Left ventricle myocardium superior (tissue), 1 donor: Measurements from ENCODE around the gene HMX1. TPM values are rescaled to one million over a fixed set of nuclear protein-coding genes. Genes with fewer than 3 reads are reported as not detected.

ENCODE experiments used
- ATAC-seq: fragments of 200-7000 bp; cut with Tn5 transposase; one replicate; pipeline ENCODE4 v1.9.1; 2020; ENCODE audit warnings: mild to moderate bottlenecking, moderate library complexity
- DNase-seq: peaks from one replicate; pipeline ENCODE4 v3.0.0-alpha.2; 2020
- intact Hi-C: fragments of 100-400 bp; cut with micrococcal nuclease; formaldehyde crosslinking; loops from one replicate; pipeline ENCODE4 v1.11.0; 2022
- total RNA-seq: library from RNA; stranded (reverse); fragmentation: NEBNext Ultra II Directional; extraction: Animal tissue kit (Norgen Biotek cat#: 25700); gene quantifications from one replicate; pipeline ENCODE4 v1.2.1, GENCODE V29; 2021
- donor health status: DM: no; HTN: yes; CAD: no; lungs with severe emphysema.

The HMX1 gene
- total RNA-seq, 1 donor from 2014 or later: not detected

DNA sequence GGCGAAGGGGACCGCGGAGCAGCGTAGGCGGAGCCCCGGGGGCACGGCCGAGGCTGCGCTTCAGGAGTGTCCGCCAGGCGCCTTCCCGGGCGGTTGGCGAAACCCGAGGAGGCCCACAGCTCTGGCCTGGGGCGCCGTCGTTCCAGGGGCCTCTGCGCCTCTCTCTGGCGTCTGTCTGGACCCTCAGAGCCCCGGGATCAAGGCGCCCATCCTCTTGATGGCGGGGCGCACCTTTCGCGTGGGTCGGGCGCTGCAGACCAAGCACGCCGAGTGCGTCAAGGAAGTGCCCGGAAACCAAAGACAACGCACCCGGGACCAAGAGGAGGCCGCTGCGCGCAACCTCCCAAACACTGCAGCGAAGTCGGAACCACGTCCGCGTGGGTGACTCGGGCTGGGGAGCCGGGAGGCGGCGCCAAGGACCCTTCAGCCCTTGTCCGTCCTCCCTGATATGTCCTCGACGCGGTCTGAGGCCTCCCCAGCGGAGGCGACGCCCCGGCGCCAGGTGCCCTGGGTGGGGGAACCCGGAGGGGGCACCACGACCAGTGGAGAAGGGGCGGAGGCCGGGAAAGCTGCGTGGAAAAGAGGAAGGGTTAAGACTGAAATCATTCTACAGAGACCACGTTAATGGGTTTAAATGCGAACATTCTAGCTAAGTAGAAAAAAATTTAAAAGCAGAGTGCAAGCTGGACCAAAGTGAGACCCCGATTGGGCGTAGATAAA, 9.9 kb downstream of the HMX1 start:
- ATAC-seq (no peak), DNase-seq (peak; percentile 14)
- intact Hi-C loops: no loop called here

- DNase-seq (peak; percentile 18), ATAC-seq (no peak)
- intact Hi-C loops: no loop called here
These were observed 10.6 kb downstream of the HMX1 start for GRCh38 chr4:8860892-8861575.

DNA sequence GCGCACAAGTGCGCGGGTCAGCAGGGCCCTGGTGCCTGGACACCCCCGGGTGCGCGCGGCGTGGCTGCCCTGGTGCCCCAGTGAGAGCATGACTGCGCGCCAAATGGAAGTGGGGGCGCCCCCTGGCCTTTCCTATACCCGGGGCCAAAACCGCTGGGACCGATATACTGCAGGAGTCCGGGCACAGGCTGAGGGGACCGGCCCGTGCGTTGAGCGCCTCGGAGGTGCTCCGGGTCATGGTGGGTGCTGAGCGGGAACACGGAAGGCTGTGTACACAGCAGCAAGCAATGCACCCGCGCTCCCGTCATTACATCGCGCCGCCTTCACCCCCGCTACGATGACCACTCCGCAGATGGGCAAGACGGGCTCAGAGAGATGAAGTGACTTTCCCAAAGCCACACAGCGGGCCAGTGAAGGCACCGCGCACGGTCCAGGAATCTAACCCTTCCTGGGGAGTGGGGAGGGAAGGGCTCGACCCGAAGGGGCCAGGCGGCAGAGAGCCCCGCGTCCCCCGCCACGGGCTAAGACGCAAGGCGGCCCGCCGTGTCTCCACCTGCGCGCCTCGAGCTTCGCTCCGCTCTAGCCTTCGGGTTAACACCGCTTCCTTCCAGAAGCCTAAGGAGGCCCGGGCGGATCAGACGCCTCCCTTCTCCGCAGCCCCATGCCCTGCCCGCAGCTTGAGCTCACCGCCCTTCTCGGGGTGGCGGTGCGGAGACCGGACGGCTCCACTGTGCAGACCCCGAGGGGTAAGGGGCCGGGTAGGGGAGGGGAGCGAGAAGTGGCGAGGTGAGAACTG, 11.3 kb downstream of the HMX1 start:
- no peak for ATAC-seq
- intact Hi-C loops: no loop called here

DNA sequence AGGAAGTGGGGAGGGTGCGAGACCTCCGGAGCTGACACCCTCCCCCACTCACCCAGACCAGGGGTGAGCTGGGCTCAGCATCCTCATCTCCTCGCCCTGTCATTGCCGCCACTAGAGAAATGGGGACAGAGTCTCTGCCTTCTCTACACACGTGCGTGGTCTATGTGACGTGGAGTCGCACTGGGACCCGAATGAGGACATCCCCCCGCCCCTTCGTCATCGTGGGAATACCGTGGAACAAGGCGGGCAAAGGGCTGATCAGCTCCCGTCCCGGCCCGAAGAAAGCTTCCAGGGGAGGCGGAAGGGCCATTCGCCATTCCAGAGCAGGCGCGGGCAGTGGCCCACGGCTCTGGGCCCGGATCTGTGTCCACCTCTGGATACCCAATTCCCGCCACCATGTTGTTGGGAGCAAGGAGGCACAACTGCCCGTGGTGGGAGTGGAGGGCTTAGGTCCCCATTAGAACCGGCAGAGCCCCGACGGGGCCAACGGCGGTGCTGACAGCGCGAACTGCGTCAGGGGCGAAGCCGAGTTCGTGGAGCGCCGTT, 12.0 kb downstream of the HMX1 start:
- intact Hi-C loops: no loop called here
- ATAC-seq (no peak), DNase-seq (peak; percentile 15)

More for the DNA sequence above, 11.3 kb downstream of the HMX1 start:
- DNase-seq: peak; percentile 17

DNA sequence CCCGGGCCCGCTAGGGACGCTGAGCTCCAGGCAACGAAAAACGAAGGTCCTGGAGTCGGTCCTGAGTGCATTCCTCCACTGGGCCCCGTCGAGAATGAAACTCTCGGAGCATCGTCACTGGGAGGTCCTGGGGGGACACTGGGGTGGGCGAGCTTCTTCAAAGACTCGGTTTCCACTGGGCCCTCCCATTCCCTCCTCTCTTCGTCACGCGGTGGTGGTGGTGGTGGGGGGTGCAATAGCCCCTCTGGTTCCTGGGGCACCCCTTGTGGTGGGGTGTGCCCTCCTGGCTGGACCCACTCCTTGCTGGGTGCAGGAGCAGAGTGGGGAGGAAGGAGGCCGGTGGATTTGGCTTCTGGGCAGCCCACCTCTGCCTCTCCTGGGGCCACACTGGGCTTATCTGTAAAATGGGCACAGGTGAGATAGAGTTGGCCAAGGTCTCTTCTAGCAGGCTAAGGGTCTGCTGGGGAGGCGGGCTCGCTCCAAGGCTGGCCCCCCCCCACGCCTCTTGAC, 12.9 kb downstream of the HMX1 start:
- intact Hi-C loops: no loop called here
- peak; percentile 9 for DNase-seq
- ATAC-seq: no peak

GRCh38 chr4:8857766-8858700, 13.6 kb downstream of the HMX1 start:
- peak; percentile 21 for DNase-seq
- intact Hi-C loops: no loop called here
- ATAC-seq: no peak

DNA sequence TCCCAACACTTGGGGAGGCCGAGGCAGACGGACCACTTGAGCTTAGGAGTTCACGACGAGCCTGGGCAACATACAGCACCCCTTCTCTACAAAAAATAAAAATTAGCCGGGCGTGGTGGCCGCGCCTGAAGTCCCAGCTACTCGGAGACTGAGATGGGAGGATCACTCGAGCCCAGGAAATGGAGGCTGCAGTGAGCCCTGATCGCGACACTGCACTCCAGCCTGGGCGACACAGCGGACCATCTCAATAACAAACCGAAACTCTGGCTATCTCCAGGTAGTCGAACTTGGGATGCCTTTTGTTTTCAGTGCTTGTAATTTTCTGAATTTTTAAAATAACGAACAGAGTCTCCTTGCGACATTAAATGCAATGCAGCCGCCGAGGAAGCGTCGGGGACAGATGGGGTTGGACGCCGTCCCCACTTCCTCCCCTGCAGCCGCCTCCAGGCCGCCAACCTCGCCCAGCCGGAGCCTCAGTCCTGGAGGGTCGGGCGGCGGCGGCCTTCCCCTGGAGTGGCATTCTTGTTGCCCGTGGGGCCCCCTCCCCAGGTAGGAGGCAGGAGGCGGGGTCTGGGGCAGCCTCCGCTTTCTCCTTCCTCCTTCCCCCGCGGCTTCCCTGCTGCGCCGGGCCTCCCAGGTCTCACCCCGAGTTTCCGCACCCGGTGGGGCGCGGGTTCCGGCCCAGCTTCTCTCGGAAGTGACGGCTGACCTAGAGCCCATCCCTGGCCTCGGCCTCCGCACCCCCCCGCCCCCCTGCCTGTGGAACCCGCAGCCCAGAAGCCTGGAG, 14.6 kb downstream of the HMX1 start:
- DNase-seq: peak; percentile 23
- intact Hi-C loops: no loop called here
- ATAC-seq: no peak

- ATAC-seq (no peak), DNase-seq (no peak)
- intact Hi-C loops: no loop called here
These were observed 15.8 kb downstream of the HMX1 start for GRCh38 chr4:8855818-8856245.

DNA sequence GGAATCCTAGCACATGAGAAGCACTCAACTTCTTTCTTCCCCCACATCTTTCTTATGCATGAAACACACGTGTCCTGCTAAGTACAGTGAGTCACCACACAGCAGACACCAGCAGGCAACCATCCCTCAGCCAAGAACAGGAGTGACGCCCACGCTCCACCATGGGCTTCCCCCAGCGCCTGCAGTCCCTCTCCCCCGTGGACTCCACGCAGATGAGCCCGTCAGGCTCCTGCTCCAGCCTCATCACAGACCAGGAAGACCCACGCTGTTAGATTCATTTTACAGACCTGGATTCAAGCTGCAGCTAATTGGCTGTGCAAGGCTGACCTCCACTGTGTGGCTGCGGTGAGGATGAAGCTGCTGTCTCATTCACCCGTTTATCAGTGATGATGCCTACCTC, 16.7 kb downstream of the HMX1 start:
- ATAC-seq (no peak), DNase-seq (peak; percentile 2)
- intact Hi-C loops: no loop called here

GRCh38 chr4:8854016-8854415, 17.6 kb downstream of the HMX1 start:
- DNase-seq (peak; percentile 8), ATAC-seq (no peak)
- intact Hi-C loops: no loop called here

GRCh38 chr4:8853249-8853648, 18.4 kb downstream of the HMX1 start:
- intact Hi-C loops: no loop called here
- no peak for ATAC-seq
- peak; percentile 2 for DNase-seq

GRCh38 chr4:8852118-8852704, 19.4 kb downstream of the HMX1 start:
- intact Hi-C loops: no loop called here
- ATAC-seq: no peak
- DNase-seq: peak; percentile 14

DNA sequence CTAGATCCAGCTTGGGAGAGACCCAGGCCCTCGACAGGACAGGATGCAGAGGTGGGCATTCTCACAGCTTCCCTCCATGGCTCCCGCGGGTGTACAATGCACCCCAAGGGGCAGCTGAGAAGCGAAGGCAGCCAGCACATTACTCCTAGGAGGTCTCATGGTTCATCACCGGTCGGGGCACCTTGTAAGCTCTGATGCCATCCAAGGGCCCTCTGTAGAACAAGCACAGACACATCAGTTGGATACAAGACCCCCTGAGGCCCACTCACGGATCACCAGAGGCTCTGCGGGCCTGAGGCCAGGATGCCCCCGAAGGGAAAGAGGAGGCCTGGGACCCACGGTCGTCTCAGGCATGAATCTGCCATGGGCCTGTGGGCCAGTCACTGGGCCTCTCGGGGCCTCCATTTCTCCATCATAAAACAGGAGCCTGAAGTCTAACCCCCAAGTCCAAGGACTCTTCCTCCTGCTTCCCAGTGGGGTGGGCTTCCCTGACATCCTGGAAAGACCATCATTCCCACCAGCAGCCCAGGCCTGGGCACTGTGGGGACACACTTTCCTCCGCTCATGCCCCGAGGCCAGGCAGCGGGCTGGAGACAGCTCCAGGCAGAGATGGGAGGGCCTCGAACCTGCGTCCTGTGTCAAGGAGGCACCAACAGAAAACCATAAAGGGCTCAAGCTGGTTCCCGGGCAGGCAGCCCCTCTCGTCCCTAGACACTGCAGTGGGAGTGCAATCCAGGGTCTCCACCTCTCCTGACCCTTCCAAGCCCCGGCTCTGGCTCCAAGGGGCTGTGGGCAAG, 20.1 kb downstream of the HMX1 start:
- no peak for ATAC-seq
- DNase-seq: peak; percentile 18
- intact Hi-C loops: no loop called here

- ATAC-seq: no peak
- peak; percentile 9 for DNase-seq
- intact Hi-C loops: no loop called here
These were observed 20.8 kb downstream of the HMX1 start for GRCh38 chr4:8850830-8851188.

- peak; percentile 15 for DNase-seq
These were observed 21.4 kb downstream of the HMX1 start for GRCh38 chr4:8850074-8850829.

More at GRCh38 chr4:8850074-8850829, 21.4 kb downstream of the HMX1 start:
- intact Hi-C loops: no loop called here
- ATAC-seq: no peak
